Measurements from ENCODE around the gene H6PD.

Gene H6PD

GRCh38 chr1:9300573-9300972, 66.0 kb downstream of the H6PD start:
- FAIRE-seq = no peak

GRCh38 chr1:9302745-9303524, 68.4 kb downstream of the H6PD start:
- FAIRE-seq = no peak

GRCh38 chr1:9303916-9304315, 69.3 kb downstream of the H6PD start:
- FAIRE-seq = no peak

- no peak for FAIRE-seq
These were observed 70.6 kb downstream of the H6PD start for GRCh38 chr1:9305216-9305615.

- no peak for FAIRE-seq
These were observed 71.4 kb downstream of the H6PD start for GRCh38 chr1:9306006-9306405.

GRCh38 chr1:9307303-9307702, 72.7 kb downstream of the H6PD start:
- FAIRE-seq = no peak

GRCh38 chr1:9308236-9308785, 73.7 kb downstream of the H6PD start:
- FAIRE-seq = no peak

GRCh38 chr1:9309080-9309479, 74.5 kb downstream of the H6PD start:
- no peak for FAIRE-seq

GRCh38 chr1:9309991-9310390, 75.4 kb downstream of the H6PD start:
- FAIRE-seq = no peak

- no peak for FAIRE-seq
These were observed 76.5 kb downstream of the H6PD start for GRCh38 chr1:9311029-9311428.

- FAIRE-seq = no peak
These were observed 76.9 kb downstream of the H6PD start for GRCh38 chr1:9311479-9311878.

- no peak for FAIRE-seq
These were observed 77.7 kb downstream of the H6PD start for GRCh38 chr1:9312168-9312720.

- no peak for FAIRE-seq
These were observed 79.0 kb downstream of the H6PD start for GRCh38 chr1:9313576-9313975.

- no peak for FAIRE-seq
These were observed 79.5 kb downstream of the H6PD start for GRCh38 chr1:9314111-9314510.

GRCh38 chr1:9314711-9315379, 80.3 kb downstream of the H6PD start:
- FAIRE-seq = no peak

GRCh38 chr1:9315411-9316079, 81.0 kb downstream of the H6PD start:
- FAIRE-seq = no peak

GRCh38 chr1:9316080-9316444, 81.5 kb downstream of the H6PD start:
- no peak for FAIRE-seq

- no peak for FAIRE-seq
These were observed 81.9 kb downstream of the H6PD start for GRCh38 chr1:9316512-9316911.

GRCh38 chr1:9317072-9317471, 82.5 kb downstream of the H6PD start:
- no peak for FAIRE-seq

GRCh38 chr1:9317591-9318417, 83.2 kb downstream of the H6PD start:
- no peak for FAIRE-seq

- FAIRE-seq = no peak
These were observed 84.7 kb downstream of the H6PD start for GRCh38 chr1:9319208-9319788.
